Measurements from ENCODE around the gene MED14. TPM values are rescaled to one million over a fixed set of nuclear protein-coding genes. Genes with fewer than 3 reads are reported as not detected.

Gene MED14
- total and polyA plus RNA-seq, 10 of the 15 experiments (the other 5 are each of a cell fraction or from before 2014, with no cell fraction given) = 8.8 to 99.4 (median 29.4) TPM

DNA sequence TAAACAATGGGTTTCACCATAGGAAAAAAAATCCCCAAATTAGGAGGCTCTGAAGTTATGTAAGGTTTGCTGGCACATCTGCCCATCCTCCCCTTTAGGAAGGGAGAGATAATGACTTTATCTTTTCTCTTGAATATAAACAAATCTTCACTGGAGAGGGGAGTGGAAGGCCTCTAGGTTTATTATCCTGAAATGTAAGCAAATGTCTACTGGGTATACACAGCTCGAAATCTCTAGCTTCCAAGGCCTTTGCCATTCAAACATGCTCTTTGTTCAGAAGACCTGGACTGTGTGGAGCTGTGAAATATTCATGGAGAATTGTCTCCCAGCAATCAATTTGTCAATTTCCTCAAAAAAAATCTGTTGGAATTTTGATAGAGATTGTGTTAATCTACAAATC lies 21.7 kb upstream of the MED14 start (continued):
- TF ChIP-seq, protein P1, sequence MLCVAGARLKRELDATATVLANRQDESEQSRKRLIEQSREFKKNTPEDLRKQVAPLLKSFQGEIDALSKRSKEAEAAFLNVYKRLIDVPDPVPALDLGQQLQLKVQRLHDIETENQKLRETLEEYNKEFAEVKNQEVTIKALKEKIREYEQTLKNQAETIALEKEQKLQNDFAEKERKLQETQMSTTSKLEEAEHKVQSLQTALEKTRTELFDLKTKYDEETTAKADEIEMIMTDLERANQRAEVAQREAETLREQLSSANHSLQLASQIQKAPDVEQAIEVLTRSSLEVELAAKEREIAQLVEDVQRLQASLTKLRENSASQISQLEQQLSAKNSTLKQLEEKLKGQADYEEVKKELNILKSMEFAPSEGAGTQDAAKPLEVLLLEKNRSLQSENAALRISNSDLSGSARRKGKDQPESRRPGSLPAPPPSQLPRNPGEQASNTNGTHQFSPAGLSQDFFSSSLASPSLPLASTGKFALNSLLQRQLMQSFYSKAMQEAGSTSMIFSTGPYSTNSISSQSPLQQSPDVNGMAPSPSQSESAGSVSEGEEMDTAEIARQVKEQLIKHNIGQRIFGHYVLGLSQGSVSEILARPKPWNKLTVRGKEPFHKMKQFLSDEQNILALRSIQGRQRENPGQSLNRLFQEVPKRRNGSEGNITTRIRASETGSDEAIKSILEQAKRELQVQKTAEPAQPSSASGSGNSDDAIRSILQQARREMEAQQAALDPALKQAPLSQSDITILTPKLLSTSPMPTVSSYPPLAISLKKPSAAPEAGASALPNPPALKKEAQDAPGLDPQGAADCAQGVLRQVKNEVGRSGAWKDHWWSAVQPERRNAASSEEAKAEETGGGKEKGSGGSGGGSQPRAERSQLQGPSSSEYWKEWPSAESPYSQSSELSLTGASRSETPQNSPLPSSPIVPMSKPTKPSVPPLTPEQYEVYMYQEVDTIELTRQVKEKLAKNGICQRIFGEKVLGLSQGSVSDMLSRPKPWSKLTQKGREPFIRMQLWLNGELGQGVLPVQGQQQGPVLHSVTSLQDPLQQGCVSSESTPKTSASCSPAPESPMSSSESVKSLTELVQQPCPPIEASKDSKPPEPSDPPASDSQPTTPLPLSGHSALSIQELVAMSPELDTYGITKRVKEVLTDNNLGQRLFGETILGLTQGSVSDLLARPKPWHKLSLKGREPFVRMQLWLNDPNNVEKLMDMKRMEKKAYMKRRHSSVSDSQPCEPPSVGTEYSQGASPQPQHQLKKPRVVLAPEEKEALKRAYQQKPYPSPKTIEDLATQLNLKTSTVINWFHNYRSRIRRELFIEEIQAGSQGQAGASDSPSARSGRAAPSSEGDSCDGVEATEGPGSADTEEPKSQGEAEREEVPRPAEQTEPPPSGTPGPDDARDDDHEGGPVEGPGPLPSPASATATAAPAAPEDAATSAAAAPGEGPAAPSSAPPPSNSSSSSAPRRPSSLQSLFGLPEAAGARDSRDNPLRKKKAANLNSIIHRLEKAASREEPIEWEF (IDR thresholded peaks at IDR 0.05; ENCODE audit: insufficient replicate concordance, low read depth, low read length) = no peak
- TF ChIP-seq RELA (IDR thresholded peaks at IDR 0.05; ENCODE audit: borderline replicate concordance, partially characterized antibody) = no peak
- TF ChIP-seq, protein P2, sequence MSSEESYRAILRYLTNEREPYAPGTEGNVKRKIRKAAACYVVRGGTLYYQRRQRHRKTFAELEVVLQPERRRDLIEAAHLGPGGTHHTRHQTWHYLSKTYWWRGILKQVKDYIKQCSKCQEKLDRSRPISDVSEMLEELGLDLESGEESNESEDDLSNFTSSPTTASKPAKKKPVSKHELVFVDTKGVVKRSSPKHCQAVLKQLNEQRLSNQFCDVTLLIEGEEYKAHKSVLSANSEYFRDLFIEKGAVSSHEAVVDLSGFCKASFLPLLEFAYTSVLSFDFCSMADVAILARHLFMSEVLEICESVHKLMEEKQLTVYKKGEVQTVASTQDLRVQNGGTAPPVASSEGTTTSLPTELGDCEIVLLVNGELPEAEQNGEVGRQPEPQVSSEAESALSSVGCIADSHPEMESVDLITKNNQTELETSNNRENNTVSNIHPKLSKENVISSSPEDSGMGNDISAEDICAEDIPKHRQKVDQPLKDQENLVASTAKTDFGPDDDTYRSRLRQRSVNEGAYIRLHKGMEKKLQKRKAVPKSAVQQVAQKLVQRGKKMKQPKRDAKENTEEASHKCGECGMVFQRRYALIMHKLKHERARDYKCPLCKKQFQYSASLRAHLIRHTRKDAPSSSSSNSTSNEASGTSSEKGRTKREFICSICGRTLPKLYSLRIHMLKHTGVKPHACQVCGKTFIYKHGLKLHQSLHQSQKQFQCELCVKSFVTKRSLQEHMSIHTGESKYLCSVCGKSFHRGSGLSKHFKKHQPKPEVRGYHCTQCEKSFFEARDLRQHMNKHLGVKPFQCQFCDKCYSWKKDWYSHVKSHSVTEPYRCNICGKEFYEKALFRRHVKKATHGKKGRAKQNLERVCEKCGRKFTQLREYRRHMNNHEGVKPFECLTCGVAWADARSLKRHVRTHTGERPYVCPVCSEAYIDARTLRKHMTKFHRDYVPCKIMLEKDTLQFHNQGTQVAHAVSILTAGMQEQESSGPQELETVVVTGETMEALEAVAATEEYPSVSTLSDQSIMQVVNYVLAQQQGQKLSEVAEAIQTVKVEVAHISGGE (CRISPR knock-in tag; IDR thresholded peaks at IDR 0.05) = no peak

Measured in GM12878 (cell line).